SK-N-SH treated with all-trans-retinoic acid at 6 μM for 48 hours (cell line): Measurements from ENCODE around the gene PSMD3.

Experiments
- ATAC-seq: fragments of 200-7000 bp; cut with Tn5 transposase; 3 replicates; pipeline ENCODE4 v1.9.1; 2020; ENCODE audit warnings: mild to moderate bottlenecking, moderate library complexity
- ARNTL ChIP-seq: fragments of 450-650 bp; formaldehyde crosslinking; IDR thresholded peaks from 2 replicates; pipeline ENCODE4 v1.5.0; 2020; ENCODE audit warnings: low read depth, mild to moderate bottlenecking, moderate library complexity, borderline replicate concordance
- BACH2 ChIP-seq: fragments of 250-450 bp; sonication (Bioruptor Pico); IDR thresholded peaks from 2 replicates; pipeline ENCODE4 v1.9.0; 2021; ENCODE audit warnings: mild to moderate bottlenecking, borderline replicate concordance
- CSDC2 ChIP-seq: fragments of 250-450 bp; sonication (Bioruptor Pico); IDR thresholded peaks from 2 replicates; pipeline ENCODE4 v1.5.0; 2020; ENCODE audit warnings: mild to moderate bottlenecking, moderate library complexity
- ESRRG ChIP-seq: fragments of 250-450 bp; sonication (Bioruptor Pico); IDR thresholded peaks from 2 replicates; pipeline ENCODE4 v1.6.1; 2021; ENCODE audit warnings: mild to moderate bottlenecking
- GLIS3 ChIP-seq: fragments of 250-450 bp; sonication (Bioruptor Pico); IDR thresholded peaks from 2 replicates; pipeline ENCODE4 v1.5.0; 2020; ENCODE audit warnings: mild to moderate bottlenecking, moderate library complexity
- RARB ChIP-seq: fragments of 250-450 bp; sonication (Bioruptor Pico); IDR thresholded peaks from 2 replicates; pipeline ENCODE4 v1.8.0; 2021; ENCODE audit warnings: mild to moderate bottlenecking, moderate library complexity
- SNAI2 ChIP-seq: fragments of 250-450 bp; sonication (Bioruptor Pico); IDR thresholded peaks from 2 replicates; pipeline ENCODE4 v1.5.0; 2020; ENCODE audit warnings: mild to moderate bottlenecking, moderate library complexity
- TCF4 ChIP-seq: fragments of 250-450 bp; sonication (Bioruptor Pico); IDR thresholded peaks from 2 replicates; pipeline ENCODE4 v1.8.0; 2021; ENCODE audit warnings: mild to moderate bottlenecking, moderate library complexity, borderline replicate concordance
- ZC3H10 ChIP-seq: fragments of 250-450 bp; sonication (Bioruptor Pico); IDR thresholded peaks from 2 replicates; pipeline ENCODE4 v1.5.1; 2021; ENCODE audit warnings: mild to moderate bottlenecking, moderate library complexity
- ZFP30 ChIP-seq: fragments of 450-650 bp; formaldehyde crosslinking; IDR thresholded peaks from 2 replicates; pipeline ENCODE4 v1.5.0; 2022; ENCODE audit warnings: mild to moderate bottlenecking, moderate library complexity
- ZNF565 ChIP-seq: fragments of 450-650 bp; formaldehyde crosslinking; conservative IDR thresholded peaks from 2 replicates; pipeline ENCODE4 v1.5.0; 2020; ENCODE audit warnings: low read depth, mild to moderate bottlenecking, moderate library complexity
- ZNF8 ChIP-seq: fragments of 450-650 bp; formaldehyde crosslinking; IDR thresholded peaks from 2 replicates; pipeline ENCODE4 v1.5.0; 2020; ENCODE audit warnings: mild to moderate bottlenecking, moderate library complexity
- TF ChIP-seq, protein P1 (sequence below): fragments of 250-450 bp; sonication (Bioruptor Pico); IDR thresholded peaks from 2 replicates; pipeline ENCODE4 v1.5.0; 2020; ENCODE audit warnings: mild to moderate bottlenecking, moderate library complexity
- TF ChIP-seq, protein P2 (sequence below): fragments of 250-450 bp; sonication (Bioruptor Pico); IDR thresholded peaks from 2 replicates; pipeline ENCODE4 v1.5.1; 2020; ENCODE audit warnings: low read depth, mild to moderate bottlenecking, moderate library complexity
- TF ChIP-seq, protein P3 (sequence below): fragments of 250-450 bp; sonication (Bioruptor Pico); IDR thresholded peaks from 2 replicates; pipeline ENCODE4 v1.5.1; 2021; ENCODE audit warnings: mild to moderate bottlenecking, moderate library complexity
- TF ChIP-seq, protein P4 (sequence below): fragments of 250-450 bp; sonication (Bioruptor Pico); IDR thresholded peaks from 2 replicates; pipeline ENCODE4 v1.8.0; 2020; ENCODE audit warnings: mild to moderate bottlenecking, moderate library complexity, borderline replicate concordance
- TF ChIP-seq, protein P5 (sequence below): fragments of 250-450 bp; sonication (Bioruptor Pico); IDR thresholded peaks from 2 replicates; pipeline ENCODE4 v1.8.0; 2021; ENCODE audit warnings: low read depth, mild to moderate bottlenecking, moderate library complexity, borderline replicate concordance

PSMD3 gene

DNA sequence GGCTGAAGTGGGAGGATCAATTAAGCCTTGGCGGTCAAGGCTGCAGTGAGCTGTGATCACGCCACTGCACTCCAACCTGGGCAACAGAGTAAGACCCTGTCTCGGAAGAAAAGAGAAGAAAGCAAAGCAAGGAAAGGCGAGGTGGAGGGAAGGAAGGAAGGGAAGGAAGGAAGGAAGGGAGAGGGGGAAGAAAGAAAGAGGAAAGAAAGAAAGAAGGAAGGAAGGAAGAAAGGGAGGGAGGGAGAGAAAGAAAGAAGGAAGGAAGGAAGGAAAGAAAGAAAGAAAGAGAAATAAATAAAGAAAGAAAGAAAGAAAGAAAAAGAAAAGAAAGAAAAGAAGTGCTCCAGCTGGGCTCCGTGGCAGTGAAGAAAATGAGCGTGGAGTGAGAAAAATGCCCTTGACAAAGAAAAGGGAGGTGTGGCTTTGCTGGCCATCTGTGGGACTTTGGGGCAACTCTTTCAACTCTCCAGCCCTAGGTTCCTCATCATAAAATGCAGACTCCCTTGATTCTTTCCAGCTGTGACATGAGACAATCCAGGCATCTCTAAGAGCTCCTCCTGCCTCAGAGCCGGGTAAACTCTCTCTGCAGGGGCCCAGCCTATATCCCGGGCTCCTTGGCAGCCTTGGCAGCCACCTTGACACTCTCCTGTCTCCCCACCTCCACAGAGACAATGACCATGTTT, 15.4 kb upstream of the PSMD3 start (continued):
- TF ChIP-seq, protein P1, sequence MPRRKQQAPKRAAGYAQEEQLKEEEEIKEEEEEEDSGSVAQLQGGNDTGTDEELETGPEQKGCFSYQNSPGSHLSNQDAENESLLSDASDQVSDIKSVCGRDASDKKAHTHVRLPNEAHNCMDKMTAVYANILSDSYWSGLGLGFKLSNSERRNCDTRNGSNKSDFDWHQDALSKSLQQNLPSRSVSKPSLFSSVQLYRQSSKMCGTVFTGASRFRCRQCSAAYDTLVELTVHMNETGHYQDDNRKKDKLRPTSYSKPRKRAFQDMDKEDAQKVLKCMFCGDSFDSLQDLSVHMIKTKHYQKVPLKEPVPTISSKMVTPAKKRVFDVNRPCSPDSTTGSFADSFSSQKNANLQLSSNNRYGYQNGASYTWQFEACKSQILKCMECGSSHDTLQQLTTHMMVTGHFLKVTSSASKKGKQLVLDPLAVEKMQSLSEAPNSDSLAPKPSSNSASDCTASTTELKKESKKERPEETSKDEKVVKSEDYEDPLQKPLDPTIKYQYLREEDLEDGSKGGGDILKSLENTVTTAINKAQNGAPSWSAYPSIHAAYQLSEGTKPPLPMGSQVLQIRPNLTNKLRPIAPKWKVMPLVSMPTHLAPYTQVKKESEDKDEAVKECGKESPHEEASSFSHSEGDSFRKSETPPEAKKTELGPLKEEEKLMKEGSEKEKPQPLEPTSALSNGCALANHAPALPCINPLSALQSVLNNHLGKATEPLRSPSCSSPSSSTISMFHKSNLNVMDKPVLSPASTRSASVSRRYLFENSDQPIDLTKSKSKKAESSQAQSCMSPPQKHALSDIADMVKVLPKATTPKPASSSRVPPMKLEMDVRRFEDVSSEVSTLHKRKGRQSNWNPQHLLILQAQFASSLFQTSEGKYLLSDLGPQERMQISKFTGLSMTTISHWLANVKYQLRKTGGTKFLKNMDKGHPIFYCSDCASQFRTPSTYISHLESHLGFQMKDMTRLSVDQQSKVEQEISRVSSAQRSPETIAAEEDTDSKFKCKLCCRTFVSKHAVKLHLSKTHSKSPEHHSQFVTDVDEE (CRISPR knock-in tag): no peak
- TF ChIP-seq, protein P2, sequence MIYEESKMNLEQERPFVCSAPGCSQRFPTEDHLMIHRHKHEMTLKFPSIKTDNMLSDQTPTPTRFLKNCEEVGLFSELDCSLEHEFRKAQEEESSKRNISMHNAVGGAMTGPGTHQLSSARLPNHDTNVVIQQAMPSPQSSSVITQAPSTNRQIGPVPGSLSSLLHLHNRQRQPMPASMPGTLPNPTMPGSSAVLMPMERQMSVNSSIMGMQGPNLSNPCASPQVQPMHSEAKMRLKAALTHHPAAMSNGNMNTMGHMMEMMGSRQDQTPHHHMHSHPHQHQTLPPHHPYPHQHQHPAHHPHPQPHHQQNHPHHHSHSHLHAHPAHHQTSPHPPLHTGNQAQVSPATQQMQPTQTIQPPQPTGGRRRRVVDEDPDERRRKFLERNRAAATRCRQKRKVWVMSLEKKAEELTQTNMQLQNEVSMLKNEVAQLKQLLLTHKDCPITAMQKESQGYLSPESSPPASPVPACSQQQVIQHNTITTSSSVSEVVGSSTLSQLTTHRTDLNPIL (CRISPR knock-in tag): no peak
- TF ChIP-seq CSDC2 (CRISPR knock-in tag): no peak
- no peak for TF ChIP-seq ZFP30
- TF ChIP-seq SNAI2 (CRISPR knock-in tag): no peak
- TF ChIP-seq, protein P3, sequence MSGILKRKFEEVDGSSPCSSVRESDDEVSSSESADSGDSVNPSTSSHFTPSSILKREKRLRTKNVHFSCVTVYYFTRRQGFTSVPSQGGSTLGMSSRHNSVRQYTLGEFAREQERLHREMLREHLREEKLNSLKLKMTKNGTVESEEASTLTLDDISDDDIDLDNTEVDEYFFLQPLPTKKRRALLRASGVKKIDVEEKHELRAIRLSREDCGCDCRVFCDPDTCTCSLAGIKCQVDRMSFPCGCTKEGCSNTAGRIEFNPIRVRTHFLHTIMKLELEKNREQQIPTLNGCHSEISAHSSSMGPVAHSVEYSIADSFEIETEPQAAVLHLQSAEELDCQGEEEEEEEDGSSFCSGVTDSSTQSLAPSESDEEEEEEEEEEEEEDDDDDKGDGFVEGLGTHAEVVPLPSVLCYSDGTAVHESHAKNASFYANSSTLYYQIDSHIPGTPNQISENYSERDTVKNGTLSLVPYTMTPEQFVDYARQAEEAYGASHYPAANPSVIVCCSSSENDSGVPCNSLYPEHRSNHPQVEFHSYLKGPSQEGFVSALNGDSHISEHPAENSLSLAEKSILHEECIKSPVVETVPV (CRISPR knock-in tag): no peak
- TF ChIP-seq, protein P4, sequence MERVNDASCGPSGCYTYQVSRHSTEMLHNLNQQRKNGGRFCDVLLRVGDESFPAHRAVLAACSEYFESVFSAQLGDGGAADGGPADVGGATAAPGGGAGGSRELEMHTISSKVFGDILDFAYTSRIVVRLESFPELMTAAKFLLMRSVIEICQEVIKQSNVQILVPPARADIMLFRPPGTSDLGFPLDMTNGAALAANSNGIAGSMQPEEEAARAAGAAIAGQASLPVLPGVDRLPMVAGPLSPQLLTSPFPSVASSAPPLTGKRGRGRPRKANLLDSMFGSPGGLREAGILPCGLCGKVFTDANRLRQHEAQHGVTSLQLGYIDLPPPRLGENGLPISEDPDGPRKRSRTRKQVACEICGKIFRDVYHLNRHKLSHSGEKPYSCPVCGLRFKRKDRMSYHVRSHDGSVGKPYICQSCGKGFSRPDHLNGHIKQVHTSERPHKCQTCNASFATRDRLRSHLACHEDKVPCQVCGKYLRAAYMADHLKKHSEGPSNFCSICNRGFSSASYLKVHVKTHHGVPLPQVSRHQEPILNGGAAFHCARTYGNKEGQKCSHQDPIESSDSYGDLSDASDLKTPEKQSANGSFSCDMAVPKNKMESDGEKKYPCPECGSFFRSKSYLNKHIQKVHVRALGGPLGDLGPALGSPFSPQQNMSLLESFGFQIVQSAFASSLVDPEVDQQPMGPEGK: no peak

DNA sequence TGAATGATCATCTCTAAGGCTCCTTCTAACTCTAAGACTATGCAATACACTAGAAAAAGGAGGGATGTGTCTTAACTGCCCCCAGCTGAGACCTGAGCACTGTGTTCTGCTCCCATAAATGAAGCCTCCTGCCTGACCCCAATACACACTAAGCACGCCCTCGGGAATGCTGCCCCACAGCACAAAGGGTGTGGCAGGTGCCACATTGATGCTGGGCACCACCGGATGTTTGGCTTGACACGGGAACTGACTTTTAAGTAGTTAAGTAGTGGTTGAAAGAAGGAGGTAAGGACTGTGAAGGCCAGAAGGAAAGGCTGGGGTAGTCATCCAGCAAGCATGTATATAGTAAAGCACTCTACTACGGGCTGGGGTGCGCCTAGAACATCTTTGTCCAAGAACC, 13.8 kb upstream of the PSMD3 start:
- no peak for ATAC-seq
- TF ChIP-seq BACH2 (CRISPR knock-in tag) (no peak), TCF4 (no peak), ESRRG (no peak), ZFP30 (no peak), ARNTL (no peak), ZNF8 (CRISPR knock-in tag) (no peak), GLIS3 (CRISPR knock-in tag) (no peak), ZNF565 (no peak)
- TF ChIP-seq, protein P5, sequence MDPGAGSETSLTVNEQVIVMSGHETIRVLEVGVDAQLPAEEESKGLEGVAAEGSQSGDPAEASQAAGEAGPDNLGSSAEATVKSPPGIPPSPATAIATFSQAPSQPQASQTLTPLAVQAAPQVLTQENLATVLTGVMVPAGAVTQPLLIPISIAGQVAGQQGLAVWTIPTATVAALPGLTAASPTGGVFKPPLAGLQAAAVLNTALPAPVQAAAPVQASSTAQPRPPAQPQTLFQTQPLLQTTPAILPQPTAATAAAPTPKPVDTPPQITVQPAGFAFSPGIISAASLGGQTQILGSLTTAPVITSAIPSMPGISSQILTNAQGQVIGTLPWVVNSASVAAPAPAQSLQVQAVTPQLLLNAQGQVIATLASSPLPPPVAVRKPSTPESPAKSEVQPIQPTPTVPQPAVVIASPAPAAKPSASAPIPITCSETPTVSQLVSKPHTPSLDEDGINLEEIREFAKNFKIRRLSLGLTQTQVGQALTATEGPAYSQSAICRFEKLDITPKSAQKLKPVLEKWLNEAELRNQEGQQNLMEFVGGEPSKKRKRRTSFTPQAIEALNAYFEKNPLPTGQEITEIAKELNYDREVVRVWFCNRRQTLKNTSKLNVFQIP (CRISPR knock-in tag): no peak
- TF ChIP-seq, protein P2 (CRISPR knock-in tag): no peak

DNA sequence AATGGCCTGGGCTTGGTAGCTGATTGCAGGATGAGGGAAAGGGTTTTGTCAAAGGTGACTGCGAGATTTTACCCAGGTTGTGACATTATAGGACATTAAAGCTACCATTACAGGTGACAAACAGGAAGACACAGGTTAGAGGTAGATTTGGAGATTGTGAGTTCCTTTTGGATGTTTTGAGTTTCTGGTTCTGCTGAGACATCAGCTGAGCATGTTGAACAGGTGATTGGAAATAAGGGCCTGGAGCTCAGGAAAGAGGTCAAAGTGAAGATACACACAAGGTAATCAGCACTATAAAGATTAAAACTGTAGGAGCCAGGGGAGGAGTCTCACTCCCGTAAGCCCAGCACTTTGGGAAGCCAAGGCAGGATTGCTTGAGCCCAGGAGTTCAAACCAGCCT, 11.8 kb upstream of the PSMD3 start:
- no peak for ATAC-seq
- TF ChIP-seq, protein P5 (CRISPR knock-in tag): no peak
- TF ChIP-seq ESRRG (no peak), RARB (CRISPR knock-in tag) (no peak), CSDC2 (CRISPR knock-in tag) (no peak), BACH2 (CRISPR knock-in tag) (no peak), ZNF8 (CRISPR knock-in tag) (no peak), ZC3H10 (CRISPR knock-in tag) (no peak)
- TF ChIP-seq, protein P1 (CRISPR knock-in tag): no peak
- TF ChIP-seq, all 23 proteins: peak for 0
